OCI-LY3 (cell line): ENCODE data around the gene HPS5.

Experiments used
- CTCF ChIP-seq: fragments of 200-600, 300-600 bp; sonication (generic); IDR thresholded peaks from 2 replicates; pipeline ENCODE4 v1.5.1; 2014; ENCODE audit warnings: antibody characterized with exemption, low read length, low read depth
- EZH2phosphoT487 ChIP-seq: fragments of 200-600 bp; shearing (Covaris generic); IDR thresholded peaks from 2 replicates; pipeline ENCODE4 v1.6.1; 2018; ENCODE audit warnings: antibody characterized with exemption, mixed run types, low read depth

GRCh38 chr11:18239655-18240054, 82.3 kb downstream of the HPS5 start:
- TF ChIP-seq CTCF = no peak
- no peak for TF ChIP-seq EZH2phosphoT487
